GM23338 (cell line): ENCODE data around the gene TUBB3. TPM values are rescaled to one million over a fixed set of nuclear protein-coding genes. Genes with fewer than 3 reads are reported as not detected.

ENCODE experiments used
- ATAC-seq: fragments of 200-7000 bp; cut with Tn5 transposase; 3 replicates; pipeline ENCODE4 v1.9.1; 2020
- DNase-seq: peaks from one replicate; pipeline ENCODE4 v3.0.0-alpha.2; 2015; ENCODE audit warnings: low spot score
- H2AFZ ChIP-seq: fragments of 200-600 bp; sonication (generic); 2 replicates; pipeline ENCODE4 v1.8.0; 2016; ENCODE audit warnings: antibody characterized with exemption, mild to moderate bottlenecking, moderate library complexity
- H3F3A ChIP-seq: fragments of 200-600 bp; sonication (generic); replicated peaks from 2 replicates; pipeline ENCODE4 v1.8.0; 2017; ENCODE audit warnings: antibody characterized with exemption, mixed run types, low read depth
- H3K27ac ChIP-seq: fragments of 200-600 bp; sonication (generic); 2 replicates; pipeline ENCODE4 v1.6.1; 2016; ENCODE audit warnings: low read depth
- H3K27me3 ChIP-seq: fragments of 200-600 bp; sonication (generic); 2 replicates; pipeline ENCODE4 v1.8.0; 2016; ENCODE audit warnings: mild to moderate bottlenecking, mixed run types, moderate library complexity; ENCODE audit not compliant: insufficient read depth
- H3K36me3 ChIP-seq: fragments of 200-600 bp; sonication (generic); 2 replicates; pipeline ENCODE4 v1.8.0; 2016; ENCODE audit warnings: mild to moderate bottlenecking; ENCODE audit not compliant: insufficient read depth
- H3K4me1 ChIP-seq: fragments of 200-600 bp; sonication (generic); 2 replicates; pipeline ENCODE4 v1.8.0; 2016; ENCODE audit warnings: mild to moderate bottlenecking, moderate library complexity; ENCODE audit not compliant: insufficient read depth
- H3K4me2 ChIP-seq: fragments of 200-600 bp; sonication (generic); 2 replicates; pipeline ENCODE4 v1.7.1; 2017; ENCODE audit warnings: mixed run types
- H3K4me3 ChIP-seq: fragments of 200-600 bp; sonication (generic); 2 replicates; pipeline ENCODE4 v1.6.1; 2016; ENCODE audit warnings: mixed run types
- H3K79me2 ChIP-seq: fragments of 200-600 bp; sonication (generic); replicated peaks from 2 replicates; pipeline ENCODE4 v1.8.0; 2017; ENCODE audit warnings: mild to moderate bottlenecking; ENCODE audit not compliant: insufficient read depth
- H3K9me2 ChIP-seq: fragments of 200-600 bp; sonication (generic); 2 replicates; pipeline ENCODE4 v1.8.0; 2017; ENCODE audit not compliant: insufficient read depth
- H4K20me1 ChIP-seq: fragments of 200-600 bp; sonication (generic); replicated peaks from 2 replicates; pipeline ENCODE4 v1.8.0; 2017; ENCODE audit warnings: mild to moderate bottlenecking; ENCODE audit not compliant: insufficient read depth
- H3K27ac Mint-ChIP-seq: 2 replicates; pipeline ENCODE4 v1.8.0; 2020; ENCODE audit warnings: inconsistent platforms, mild to moderate bottlenecking, moderate library complexity, mixed read lengths
- H3K27me3 Mint-ChIP-seq: 3 replicates; pipeline ENCODE4 v1.8.0; 2022; ENCODE audit warnings: low read depth, mild to moderate bottlenecking, moderate library complexity, mixed read lengths, inconsistent platforms; ENCODE audit not compliant: insufficient read depth, poor library complexity
- H3K36me3 Mint-ChIP-seq: 3 replicates; pipeline ENCODE4 v1.8.0; 2021; ENCODE audit warnings: low read depth, mild to moderate bottlenecking, inconsistent platforms, moderate library complexity, mixed read lengths
- H3K4me1 Mint-ChIP-seq: 3 replicates; pipeline ENCODE4 v1.8.0; 2020; ENCODE audit warnings: mild to moderate bottlenecking, inconsistent platforms, mixed read lengths
- H3K4me3 Mint-ChIP-seq: 3 replicates; pipeline ENCODE4 v1.8.0; 2021; ENCODE audit warnings: moderate library complexity, mild to moderate bottlenecking, inconsistent platforms, mixed read lengths
- H3K9me3 Mint-ChIP-seq: 3 replicates; pipeline ENCODE4 v1.8.0; 2020; ENCODE audit warnings: moderate library complexity, mild to moderate bottlenecking, inconsistent platforms, mixed read lengths
- CREB1 ChIP-seq: fragments of 250-450 bp; sonication (Bioruptor Pico); IDR thresholded peaks from 2 replicates; pipeline ENCODE4 v1.5.0; 2020; ENCODE audit warnings: low read depth, mild to moderate bottlenecking, moderate library complexity
- ETS1 ChIP-seq: IDR thresholded peaks from 2 replicates; pipeline ENCODE4 v1.6.1; 2016; ENCODE audit warnings: antibody characterized with exemption
- EZH2 ChIP-seq: fragments of 200-600 bp; sonication (generic); IDR thresholded peaks from one replicate; pipeline ENCODE4 v1.8.0; 2017; ENCODE audit warnings: antibody characterized with exemption, mild to moderate bottlenecking, low read depth; ENCODE audit not compliant: unreplicated experiment
- EZH2phosphoT487 ChIP-seq: fragments of 200-600 bp; sonication (generic); IDR thresholded peaks from one replicate; pipeline ENCODE4 v1.8.1; 2018; ENCODE audit warnings: antibody characterized with exemption; ENCODE audit not compliant: unreplicated experiment
- JUNB ChIP-seq: IDR thresholded peaks from one replicate; pipeline ENCODE4 v1.6.1; 2016; ENCODE audit warnings: antibody characterized with exemption; ENCODE audit not compliant: unreplicated experiment
- POLR2AphosphoS5 ChIP-seq: IDR thresholded peaks from 2 replicates; pipeline ENCODE4 v1.6.1; 2016; ENCODE audit warnings: antibody characterized with exemption, low read depth
- ZNF114 ChIP-seq: fragments of 250-450 bp; sonication (Bioruptor Pico); IDR thresholded peaks from 2 replicates; pipeline ENCODE4 v1.5.0; 2020; ENCODE audit warnings: mild to moderate bottlenecking, moderate library complexity
- ZNF462 ChIP-seq: fragments of 250-450 bp; sonication (Bioruptor Pico); IDR thresholded peaks from 2 replicates; pipeline ENCODE4 v1.5.0; 2020; ENCODE audit warnings: mild to moderate bottlenecking, moderate library complexity
- polyA plus RNA-seq: library from polyadenylated mRNA; unstranded; fragments of >200 nt; fragmentation: Nextera tagmentation; extraction: Ambion mirVana; gene quantifications from 2 replicates; pipeline ENCODE4 v1.2.1, GENCODE V29; 2016
- total RNA-seq: library from RNA; depleted of rRNA; stranded (reverse); fragments of >200 nt; shearing (Covaris generic); gene quantifications from 2 replicates; pipeline ENCODE4 v1.2.3, GENCODE V29; 2014

The TUBB3 gene
- total and polyA plus RNA-seq, 2 experiments from 2014 or later, result 149 to 443 TPM

- TF ChIP-seq CREB1 (CRISPR knock-in tag) (no peak), JUNB (no peak), ZNF462 (no peak), ZNF114 (CRISPR knock-in tag) (no peak), EZH2phosphoT487 (no peak), EZH2 (no peak)
Observed at GRCh38 chr16:89921131-89921701, 1.9 kb upstream of the TUBB3 start (continued).

GRCh38 chr16:89921702-89922476 is 1.3 kb upstream of the TUBB3 start:
- Histone ChIP-seq H2AFZ (peak overlapping the region; percentile 43; the same call in 1 of the 2 replicates), H3F3A (peaks cover 17% of the 10 kb centered on the region), H3K4me1 (peaks cover 35% of the 10 kb centered on the region), H4K20me1 (peaks cover 5% of the 10 kb centered on the region; the same call in 1 of the 2 replicates), H3K9me2 (no peaks in the 10 kb centered on the region), H3K4me2 (peak overlapping the region; percentile 92), H3K4me3 (peak overlapping the region; percentile 86), H3K36me3 (no peaks in the 10 kb centered on the region), H3K27me3 (peaks cover 25% of the 10 kb centered on the region), H3K27ac (no peak overlapping the region), H3K79me2 (peaks cover 3% of the 10 kb centered on the region)
- DNase-seq (peak; percentile 60), ATAC-seq (peak; percentile 3)
- no peaks in the 10 kb centered on the region for H3K9me3 Mint-ChIP-seq
- H3K4me1 Mint-ChIP-seq, result peaks cover 20% of the 10 kb centered on the region
- no peak for TF ChIP-seq ETS1
- peak; percentile 46; the same call in 1 of the 2 replicates for TF ChIP-seq POLR2AphosphoS5
- H3K4me3 Mint-ChIP-seq, result peak overlapping the region; percentile 87
- H3K27ac Mint-ChIP-seq, result no peak overlapping the region
- H3K27me3 Mint-ChIP-seq, result peaks cover 52% of the 10 kb centered on the region
- no peaks in the 10 kb centered on the region for H3K36me3 Mint-ChIP-seq
